OCI-LY1 (cell line): ENCODE data around the gene HNRNPLL.
"Not testable (repeated sequence)": the region's sequence is repeated elsewhere in the genome, so short reads cannot be mapped to it uniquely, and the experiment has no call there.

Source experiments
- CTCF ChIP-seq: fragments of 200-600 bp; sonication (generic), shearing (Covaris generic); IDR thresholded peaks from 2 replicates; pipeline ENCODE4 v1.5.1; 2017; ENCODE audit warnings: mild to moderate bottlenecking, antibody characterized with exemption, low read length, moderate library complexity, mixed read lengths
- EZH2 ChIP-seq: fragments of 200-600 bp; sonication (generic), shearing (Covaris generic); IDR thresholded peaks from 2 replicates; pipeline ENCODE4 v1.8.0; 2017; ENCODE audit warnings: borderline replicate concordance, mixed run types, mild to moderate bottlenecking, antibody characterized with exemption, low read length, moderate library complexity, mixed read lengths

- not testable (repeated sequence) for TF ChIP-seq CTCF, EZH2
Measured at GRCh38 chr2:38642373-38643017, 39.8 kb upstream of the HNRNPLL start.
